Activated CD8-positive, alpha-beta memory T cell treated with anti-CD3 and anti-CD28 coated beads, Interleukin-2, amount 10 ng/mL, durations not matched to agents 7 days and 5 days (primary cell): ENCODE data around the gene MAPK12. TPM values are rescaled to one million over a fixed set of nuclear protein-coding genes. Genes with fewer than 3 reads are reported as not detected.
"Not testable (repeated sequence)": the region's sequence is repeated elsewhere in the genome, so short reads cannot be mapped to it uniquely, and the experiment has no call there.

Source experiments
- ATAC-seq: fragments of 150-1000 bp; cut with Tn5 transposase; one replicate; pipeline ENCODE4 v1.10.0; 2021; ENCODE audit warnings: moderate library complexity
- CTCF ChIA-PET: fragments of 350-600 bp; sonication (Branson Sonifier 250); formaldehyde crosslinking; loops from one replicate; lab custom pipeline; 2021; ENCODE audit warnings: antibody characterized with exemption; lab: Charles Lee
- DNase-seq: peaks from one replicate; pipeline ENCODE4 v3.0.0-alpha.2; 2020
- H3K27ac Mint-ChIP-seq: one replicate; pipeline ENCODE4 v1.8.0; 2021; ENCODE audit warnings: mild to moderate bottlenecking, mixed read lengths
- H3K27me3 Mint-ChIP-seq: one replicate; pipeline ENCODE4 v1.8.0; 2021; ENCODE audit warnings: mixed read lengths
- H3K36me3 Mint-ChIP-seq: one replicate; pipeline ENCODE4 v1.8.0; 2021; ENCODE audit warnings: mild to moderate bottlenecking, mixed read lengths
- H3K4me1 Mint-ChIP-seq: one replicate; pipeline ENCODE4 v1.8.0; 2021; ENCODE audit warnings: mixed read lengths
- H3K4me3 Mint-ChIP-seq: one replicate; pipeline ENCODE4 v1.8.0; 2021; ENCODE audit warnings: mild to moderate bottlenecking, moderate library complexity, mixed read lengths
- H3K9me3 Mint-ChIP-seq: one replicate; pipeline ENCODE4 v1.8.0; 2022; ENCODE audit warnings: low read depth, mixed read lengths
- total RNA-seq, 2 experiments: library from RNA; stranded (reverse); gene quantifications; one replicate each; pipeline ENCODE4 v1.2.3, GENCODE V29; 2021

MAPK12 gene
- total RNA-seq, 2 experiments from 2014 or later, result 13.9 to 15.8 TPM

- Mint-ChIP-seq H3K36me3 (peaks cover 22% of the 10 kb centered on the region), H3K27me3 (no peaks in the 10 kb centered on the region), H3K9me3 (no peaks in the 10 kb centered on the region), H3K4me1 (peaks cover 13% of the 10 kb centered on the region), H3K4me3 (no peak overlapping the region), H3K27ac (peak overlapping the region; percentile 71)
- CTCF ChIA-PET, result interaction anchor here (1.3 to 5.6 kb wide), 3 partner anchors 9 to 60 kb away, joined by 3 to 45 read pairs (median 41); partner anchors contain the start of gene SELENOO
- ATAC-seq (peak; percentile 77), DNase-seq (peak; percentile 81)
Observed at GRCh38 chr22:50209893-50210292, 51.6 kb downstream of the MAPK12 start.

- peak; percentile 40 for ATAC-seq
- Mint-ChIP-seq H3K27me3 (no peaks in the 10 kb centered on the region), H3K27ac (peak overlapping the region; percentile 71), H3K36me3 (peaks cover 21% of the 10 kb centered on the region), H3K4me3 (no peak overlapping the region), H3K9me3 (no peaks in the 10 kb centered on the region), H3K4me1 (peaks cover 18% of the 10 kb centered on the region)
- no peak for DNase-seq
- CTCF ChIA-PET, result interaction anchor here (0.9 to 5.6 kb wide), 6 partner anchors 18 to 60 kb away, joined by 3 to 45 read pairs (median 3); no protein-coding TSS in a partner anchor
Observed at GRCh38 chr22:50208939-50209892, 52.3 kb downstream of the MAPK12 start.

- Mint-ChIP-seq H3K4me1 (peaks cover 19% of the 10 kb centered on the region), H3K36me3 (peaks cover 23% of the 10 kb centered on the region), H3K27ac (no peak overlapping the region), H3K9me3 (no peaks in the 10 kb centered on the region), H3K4me3 (no peak overlapping the region), H3K27me3 (no peaks in the 10 kb centered on the region)
- ATAC-seq (no peak), DNase-seq (no peak)
- CTCF ChIA-PET, result interaction anchor here (0.9 to 5.6 kb wide), 6 partner anchors 17 to 59 kb away, joined by 3 to 45 read pairs (median 3); no protein-coding TSS in a partner anchor
Observed at GRCh38 chr22:50208430-50208938, 53.0 kb downstream of the MAPK12 start.

GRCh38 chr22:50207383-50208140, 53.9 kb downstream of the MAPK12 start:
- Mint-ChIP-seq H3K36me3 (peaks cover 22% of the 10 kb centered on the region), H3K27ac (peak overlapping the region; percentile 15)

GRCh38 chr22:50206599-50206998, 54.9 kb downstream of the MAPK12 start:
- Mint-ChIP-seq H3K4me3 (no peak overlapping the region), H3K4me1 (peaks cover 32% of the 10 kb centered on the region), H3K27ac (no peak overlapping the region), H3K27me3 (no peaks in the 10 kb centered on the region), H3K36me3 (peaks cover 19% of the 10 kb centered on the region), H3K9me3 (no peaks in the 10 kb centered on the region)
- CTCF ChIA-PET, result interaction anchor here (2.0 to 5.6 kb wide), 2 partner anchors 36 to 57 kb away, joined by 4 to 45 read pairs; no protein-coding TSS in a partner anchor
- DNase-seq (no peak), ATAC-seq (no peak)

More at GRCh38 chr22:50207383-50208140, 53.9 kb downstream of the MAPK12 start:
- Mint-ChIP-seq H3K9me3 (no peaks in the 10 kb centered on the region), H3K4me3 (no peak overlapping the region), H3K4me1 (peaks cover 25% of the 10 kb centered on the region), H3K27me3 (no peaks in the 10 kb centered on the region)
- ATAC-seq (no peak), DNase-seq (no peak)
- CTCF ChIA-PET, result interaction anchor here (1.2 to 5.6 kb wide), 4 partner anchors 17 to 58 kb away, joined by 3 to 45 read pairs (median 7); no protein-coding TSS in a partner anchor

GRCh38 chr22:50205781-50206569, 55.5 kb downstream of the MAPK12 start:
- CTCF ChIA-PET, result interaction anchor here (2.0 to 5.6 kb wide), 2 partner anchors 36 to 56 kb away, joined by 4 to 45 read pairs; no protein-coding TSS in a partner anchor
- H3K27me3 Mint-ChIP-seq, result no peaks in the 10 kb centered on the region
- peaks cover 19% of the 10 kb centered on the region for H3K36me3 Mint-ChIP-seq
- no peak overlapping the region for H3K27ac Mint-ChIP-seq
- no peak overlapping the region for H3K4me3 Mint-ChIP-seq
- no peaks in the 10 kb centered on the region for H3K9me3 Mint-ChIP-seq
- DNase-seq (no peak), ATAC-seq (no peak)
- peaks cover 32% of the 10 kb centered on the region for H3K4me1 Mint-ChIP-seq

- peaks cover 32% of the 10 kb centered on the region for H3K4me1 Mint-ChIP-seq
- not testable (repeated sequence) for H3K9me3 Mint-ChIP-seq, DNase-seq, H3K27me3 Mint-ChIP-seq, ATAC-seq, H3K4me3 Mint-ChIP-seq
- H3K36me3 Mint-ChIP-seq, result peaks cover 19% of the 10 kb centered on the region
- H3K27ac Mint-ChIP-seq, result peak overlapping the region; percentile 20
- CTCF ChIA-PET, result interaction anchor here (5.6 kb wide), 1 partner anchor 55 kb away, joined by 45 read pairs; no protein-coding TSS in a partner anchor
Observed at GRCh38 chr22:50204998-50205397, 56.5 kb downstream of the MAPK12 start.

- DNase-seq (no peak), ATAC-seq (no peak)
- Mint-ChIP-seq H3K4me1 (peaks cover 32% of the 10 kb centered on the region), H3K36me3 (peaks cover 16% of the 10 kb centered on the region), H3K4me3 (no peak overlapping the region), H3K27ac (peak overlapping the region; percentile 20), H3K27me3 (no peaks in the 10 kb centered on the region), H3K9me3 (no peaks in the 10 kb centered on the region)
- CTCF ChIA-PET, result interaction anchor here (1.0 to 5.6 kb wide), 2 partner anchors 14 to 55 kb away, joined by 4 to 45 read pairs; no protein-coding TSS in a partner anchor
Observed at GRCh38 chr22:50204571-50204970, 56.9 kb downstream of the MAPK12 start.

GRCh38 chr22:50203288-50203687, 58.2 kb downstream of the MAPK12 start:
- Mint-ChIP-seq H3K27me3 (no peaks in the 10 kb centered on the region), H3K4me1 (peaks cover 32% of the 10 kb centered on the region), H3K27ac (no peak overlapping the region), H3K9me3 (no peaks in the 10 kb centered on the region), H3K36me3 (peaks cover 18% of the 10 kb centered on the region), H3K4me3 (no peak overlapping the region)
- CTCF ChIA-PET, result interaction anchor here (1.0 kb wide), 1 partner anchor 12 kb away, joined by 4 read pairs; no protein-coding TSS in a partner anchor
- ATAC-seq (no peak), DNase-seq (no peak)

Other genes with a start within 250 kb of the MAPK12 start
- under 1 TPM in 1 of 2 experiments, not detected in 1; 0.05 TPM for gene IL17REL, start 248.9 kb downstream of the MAPK12 start, total RNA-seq
- not detected for gene TTLL8, start 203.4 kb downstream of the MAPK12 start, total RNA-seq
- gene MLC1, start 176.3 kb downstream of the MAPK12 start, total RNA-seq, result 1 to 10 TPM; 1.9 to 2.9 TPM
- gene MOV10L1, start 171.7 kb downstream of the MAPK12 start, total RNA-seq, result under 1 TPM in 1 of 2 experiments, not detected in 1; 0.23 TPM
- gene PANX2, start 91.0 kb downstream of the MAPK12 start, total RNA-seq, result 1 to 10 TPM; 1.3 to 1.8 TPM
- gene TRABD, start 75.8 kb downstream of the MAPK12 start, total RNA-seq, result 100 to 1,000 TPM; 141 to 177 TPM
- 10 to 100 TPM; 30.0 to 35.6 TPM for gene SELENOO, start 60.7 kb downstream of the MAPK12 start, total RNA-seq
- 10 to 100 TPM; 60.9 to 72.0 TPM for gene TUBGCP6, start 16.7 kb downstream of the MAPK12 start, total RNA-seq
- 10 to 100 TPM; 75.2 to 96.3 TPM for gene HDAC10, start 10.4 kb downstream of the MAPK12 start, total RNA-seq
- 10 to 100 TPM; 16.5 to 18.5 TPM for gene MAPK11, start 8.7 kb upstream of the MAPK12 start, total RNA-seq
- 10 to 100 TPM; 23.4 to 26.6 TPM for gene PLXNB2, start 46.0 kb upstream of the MAPK12 start, total RNA-seq
- 1 to 10 TPM; 5.7 to 8.8 TPM for gene DENND6B, start 65.3 kb upstream of the MAPK12 start, total RNA-seq
- gene PPP6R2, start 81.6 kb upstream of the MAPK12 start, total RNA-seq, result 10 to 100 TPM; 78.7 to 98.0 TPM
- 100 to 1,000 TPM; 192 to 207 TPM for gene SBF1, start 213.4 kb upstream of the MAPK12 start, total RNA-seq
- 1 to 10 TPM; 4.7 to 5.3 TPM for gene ADM2, start 219.9 kb upstream of the MAPK12 start, total RNA-seq
- under 1 TPM; 0.23 to 0.61 TPM for gene MIOX, start 225.2 kb upstream of the MAPK12 start, total RNA-seq
- gene LMF2, start 246.0 kb upstream of the MAPK12 start, total RNA-seq, result 100 to 1,000 TPM in 1 of 2 experiments, 10 to 100 TPM in 1; 98.6 to 138 TPM
- gene NCAPH2, start 246.5 kb upstream of the MAPK12 start, total RNA-seq, result 100 to 1,000 TPM; 136 to 181 TPM